Measurements from ENCODE around the gene ABCA5. TPM values are rescaled to one million over a fixed set of nuclear protein-coding genes. Genes with fewer than 3 reads are reported as not detected.
A peak's percentile ranks its signal among the peaks of the same experiment; 100 is the strongest.

Gene ABCA5
- total and polyA plus RNA-seq, 2 donors (not counting 3 experiments of a cell fraction or from before 2014, with no cell fraction given) = 9.3 to 23.2 TPM

GRCh38 chr17:69344939-69345338 is 18.0 kb upstream of the ABCA5 start:
- BruUV-seq (replicated peaks) = no TSS peak
- DNase-seq (ENCODE audit: low read depth, low spot score) (no peak), FAIRE-seq (no peak)
- Histone ChIP-seq H3K9ac (replicated peaks; ENCODE audit: extremely low read depth, insufficient read depth, low read length) (no peak overlapping the region), H3K27me3 (ENCODE audit: control insufficient read depth in 2 of 2, insufficient read depth in 2 of 2, low read length in 2 of 2) (no peaks in the 10 kb centered on the region), H3K27ac (ENCODE audit: insufficient read depth, low read depth, low read length) (no peak overlapping the region), H3K4me2 (ENCODE audit: insufficient read depth, low read length) (no peak overlapping the region), H4K20me1 (replicated peaks; ENCODE audit: control insufficient read depth, extremely low read depth, insufficient read depth, low read length) (no peaks in the 10 kb centered on the region), H2AFZ (ENCODE audit: low read depth, low read length) (peak overlapping the region; percentile 11), H3K79me2 (ENCODE audit: control insufficient read depth, insufficient read depth, low read length) (no peaks in the 10 kb centered on the region), H3K36me3 (ENCODE audit: control insufficient read depth in 2 of 2, extremely low read depth in 1 of 2, insufficient read depth in 2 of 2, low read length in 2 of 2) (no peaks in the 10 kb centered on the region), H3K9me3 (replicated peaks; ENCODE audit: control insufficient read depth, insufficient read depth, low read length) (no peaks in the 10 kb centered on the region), H3K4me3 (replicated peaks in 1 of 3; ENCODE audit: insufficient read depth in 1 of 3, low read depth in 1 of 3, low read length in 3 of 3) (no peak overlapping the region), H3K9me1 (replicated peaks; ENCODE audit: control insufficient read depth, extremely low read depth, insufficient read depth, low read length) (no peaks in the 10 kb centered on the region), H3K4me1 (ENCODE audit: control insufficient read depth, extremely low read depth, insufficient read depth, low read length) (no peaks in the 10 kb centered on the region)
- ChIA-PET POLR2A (no interaction called here), CTCF (interaction anchor here (2.2 kb wide), 1 partner anchor 10 kb away, joined by 6 read pairs; no protein-coding TSS in a partner anchor)
- dilution Hi-C loops (cut with MboI; ENCODE audit: extremely low pct_ligation_motif_present, low sequenced_read_pairs) (no loop called here), intact Hi-C loops (cut with micrococcal nuclease) (no loop called here)
- TF ChIP-seq FOS (IDR thresholded peaks at IDR 0.05; ENCODE audit: borderline replicate concordance, insufficient read depth, low read length) (no peak), CTCF (IDR thresholded peaks at IDR 0.05; ENCODE audit: extremely low read depth in 1 of 2, insufficient read depth in 1 of 2, low read depth in 1 of 2, low read length in 2 of 2) (no peak), JUN (IDR thresholded peaks at IDR 0.05; ENCODE audit: borderline replicate concordance, insufficient read depth, insufficient read length, low read depth) (no peak), EZH2 (IDR thresholded peaks at IDR 0.05; ENCODE audit: borderline replicate concordance, low read depth, low read length, severe bottlenecking) (no peak), MYC (IDR thresholded peaks at IDR 0.05; ENCODE audit: low read depth, low read length) (no peak), GATA2 (IDR thresholded peaks at IDR 0.05; ENCODE audit: insufficient read depth, insufficient read length, low read depth, low read length) (no peak), MAX (IDR thresholded peaks at IDR 0.05; ENCODE audit: insufficient read depth, insufficient read length) (no peak), POLR2A (IDR thresholded peaks at IDR 0.05; ENCODE audit: low read depth, low read length) (no peak), POLR2AphosphoS5 (IDR thresholded peaks at IDR 0.05; ENCODE audit: insufficient read depth, low read depth, low read length) (no peak)
